Measurements from ENCODE around the gene CD59.

CD59 gene

GRCh38 chr11:33694346-33695050 lies 41.7 kb downstream of the CD59 start:
- H3K4me2 ChIP-seq (ENCODE audit: low read length), result no peak overlapping the region
- H3K79me2 ChIP-seq, result no peaks in the 10 kb centered on the region
- no peak overlapping the region for H3K4me3 ChIP-seq (ENCODE audit: low read depth, low read length)
- TF ChIP-seq, protein P1, sequence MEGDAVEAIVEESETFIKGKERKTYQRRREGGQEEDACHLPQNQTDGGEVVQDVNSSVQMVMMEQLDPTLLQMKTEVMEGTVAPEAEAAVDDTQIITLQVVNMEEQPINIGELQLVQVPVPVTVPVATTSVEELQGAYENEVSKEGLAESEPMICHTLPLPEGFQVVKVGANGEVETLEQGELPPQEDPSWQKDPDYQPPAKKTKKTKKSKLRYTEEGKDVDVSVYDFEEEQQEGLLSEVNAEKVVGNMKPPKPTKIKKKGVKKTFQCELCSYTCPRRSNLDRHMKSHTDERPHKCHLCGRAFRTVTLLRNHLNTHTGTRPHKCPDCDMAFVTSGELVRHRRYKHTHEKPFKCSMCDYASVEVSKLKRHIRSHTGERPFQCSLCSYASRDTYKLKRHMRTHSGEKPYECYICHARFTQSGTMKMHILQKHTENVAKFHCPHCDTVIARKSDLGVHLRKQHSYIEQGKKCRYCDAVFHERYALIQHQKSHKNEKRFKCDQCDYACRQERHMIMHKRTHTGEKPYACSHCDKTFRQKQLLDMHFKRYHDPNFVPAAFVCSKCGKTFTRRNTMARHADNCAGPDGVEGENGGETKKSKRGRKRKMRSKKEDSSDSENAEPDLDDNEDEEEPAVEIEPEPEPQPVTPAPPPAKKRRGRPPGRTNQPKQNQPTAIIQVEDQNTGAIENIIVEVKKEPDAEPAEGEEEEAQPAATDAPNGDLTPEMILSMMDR (IDR thresholded peaks at IDR 0.05), result no peak
- H2AFZ ChIP-seq, result peak overlapping the region; percentile 64
- H3K27ac ChIP-seq, result peak overlapping the region; percentile 85
- no peaks in the 10 kb centered on the region for H3K27me3 ChIP-seq (ENCODE audit: control insufficient read depth, insufficient read depth, low read length)
- peaks cover 28% of the 10 kb centered on the region for H3K4me1 ChIP-seq
- no peak overlapping the region for H3K9ac ChIP-seq
- no peaks in the 10 kb centered on the region for H3K9me3 ChIP-seq (ENCODE audit: control insufficient read depth, low read length)
- no peaks in the 10 kb centered on the region for H3K36me3 ChIP-seq (ENCODE audit: control insufficient read depth, insufficient read depth, low read length)

DNA sequence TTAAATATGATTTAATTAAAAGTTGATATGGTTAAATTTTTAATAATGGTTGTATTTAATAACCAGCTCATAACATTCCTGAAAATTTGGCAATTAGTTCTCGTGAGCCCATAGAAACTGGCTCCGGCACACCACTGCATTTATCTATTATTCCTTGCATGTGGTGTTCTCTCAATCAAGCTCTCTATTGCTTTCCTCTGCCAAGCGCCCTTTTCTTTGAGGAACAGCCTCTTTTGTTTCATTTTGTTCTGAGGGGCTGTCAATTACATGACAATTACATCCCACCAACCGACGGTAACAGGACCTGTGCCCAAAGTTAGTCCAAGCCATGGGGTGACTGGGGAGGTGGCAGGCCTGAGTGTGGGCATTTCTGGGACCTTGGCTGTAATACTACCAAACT lies 43.7 kb downstream of the CD59 start:
- Histone ChIP-seq H3K79me2 (no peaks in the 10 kb centered on the region), H3K9me3 (ENCODE audit: control insufficient read depth, low read length) (no peaks in the 10 kb centered on the region), H3K9ac (no peak overlapping the region), H3K4me1 (peaks cover 28% of the 10 kb centered on the region), H3K4me2 (ENCODE audit: low read length) (no peak overlapping the region), H3K27me3 (ENCODE audit: control insufficient read depth, insufficient read depth, low read length) (no peaks in the 10 kb centered on the region), H3K36me3 (ENCODE audit: control insufficient read depth, insufficient read depth, low read length) (no peaks in the 10 kb centered on the region), H2AFZ (no peak overlapping the region), H3K4me3 (ENCODE audit: low read depth, low read length) (no peak overlapping the region), H3K27ac (no peak overlapping the region)
- TF ChIP-seq, protein P1 (IDR thresholded peaks at IDR 0.05), result no peak

DNA sequence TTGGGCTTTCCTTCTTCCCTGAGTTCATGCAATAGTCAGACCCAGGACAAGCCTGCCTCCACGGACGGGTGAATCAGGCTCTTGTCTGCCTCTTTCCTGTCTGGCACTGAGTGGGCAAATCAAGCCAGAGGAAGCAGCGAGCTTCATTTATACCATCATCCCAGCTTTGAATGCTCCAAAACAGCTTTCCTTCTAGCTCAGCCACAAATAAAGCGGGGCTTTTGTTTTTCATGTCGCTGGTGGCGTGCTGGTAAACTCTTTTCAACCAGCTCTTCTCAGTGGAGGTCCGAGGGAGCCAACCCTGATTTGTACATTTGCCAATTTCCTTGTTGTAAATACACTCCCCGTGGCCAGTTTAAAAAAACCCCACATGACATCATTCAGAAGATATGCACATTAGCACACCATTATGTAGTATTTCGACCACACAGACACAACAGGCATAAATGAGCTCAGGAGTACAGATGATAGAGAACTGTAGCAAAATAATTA lies 44.2 kb downstream of the CD59 start:
- no peak overlapping the region for H3K4me2 ChIP-seq (ENCODE audit: low read length)
- H3K9me3 ChIP-seq (ENCODE audit: control insufficient read depth, low read length), result no peaks in the 10 kb centered on the region
- H3K4me1 ChIP-seq, result peaks cover 28% of the 10 kb centered on the region
- peak overlapping the region; percentile 78 for H3K27ac ChIP-seq
- H3K79me2 ChIP-seq, result no peaks in the 10 kb centered on the region
- TF ChIP-seq, protein P1 (IDR thresholded peaks at IDR 0.05), result no peak
- H3K36me3 ChIP-seq (ENCODE audit: control insufficient read depth, insufficient read depth, low read length), result no peaks in the 10 kb centered on the region
- H2AFZ ChIP-seq, result no peak overlapping the region
- no peak overlapping the region for H3K9ac ChIP-seq
- H3K27me3 ChIP-seq (ENCODE audit: control insufficient read depth, insufficient read depth, low read length), result no peaks in the 10 kb centered on the region
- no peak overlapping the region for H3K4me3 ChIP-seq (ENCODE audit: low read depth, low read length)

DNA sequence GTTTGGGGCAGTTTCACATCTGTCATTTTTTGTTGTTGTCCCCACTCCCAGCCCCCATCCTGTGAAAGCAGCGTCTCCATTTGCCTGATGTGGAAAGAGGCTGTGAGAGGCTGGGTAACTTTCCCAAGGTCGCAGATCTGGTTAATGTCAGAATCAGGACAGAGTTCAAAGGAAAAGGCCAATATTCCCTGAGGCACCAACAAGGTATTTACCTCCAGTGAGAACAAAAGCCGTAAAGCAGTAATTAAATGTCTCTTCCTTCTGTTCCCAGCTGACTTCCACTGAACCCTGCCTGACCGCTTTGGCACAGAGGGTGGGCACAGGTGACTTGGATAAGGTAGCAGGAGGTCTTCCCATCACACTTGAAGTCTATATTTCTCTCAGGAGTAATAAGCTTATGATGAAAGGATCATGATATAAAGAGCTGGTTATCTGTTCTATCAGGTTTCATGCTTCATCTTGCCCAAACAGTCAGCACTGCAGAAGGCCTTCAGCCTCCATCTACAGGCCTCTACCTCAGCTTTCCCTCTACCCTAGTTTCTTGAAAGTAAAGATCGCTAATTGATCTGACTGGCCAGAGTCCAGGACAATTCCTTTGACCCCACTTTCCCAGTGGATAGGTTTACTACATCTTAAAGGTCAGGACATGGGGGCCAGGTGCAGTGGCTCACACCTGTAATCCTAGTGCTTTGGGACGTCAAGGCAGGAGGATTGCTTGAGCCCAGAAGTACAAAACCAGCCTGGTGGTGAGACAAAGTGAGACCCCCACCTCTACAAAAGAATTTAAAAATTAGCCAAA lies 45.0 kb downstream of the CD59 start:
- Histone ChIP-seq H3K79me2 (no peaks in the 10 kb centered on the region), H3K36me3 (ENCODE audit: control insufficient read depth, insufficient read depth, low read length) (no peaks in the 10 kb centered on the region), H2AFZ (no peak overlapping the region), H3K4me3 (ENCODE audit: low read depth, low read length) (no peak overlapping the region), H3K9me3 (ENCODE audit: control insufficient read depth, low read length) (no peaks in the 10 kb centered on the region), H3K9ac (no peak overlapping the region), H3K4me1 (peaks cover 25% of the 10 kb centered on the region), H3K27ac (peak overlapping the region; percentile 78), H3K4me2 (ENCODE audit: low read length) (no peak overlapping the region), H3K27me3 (ENCODE audit: control insufficient read depth, insufficient read depth, low read length) (no peaks in the 10 kb centered on the region)
- TF ChIP-seq, protein P1 (IDR thresholded peaks at IDR 0.05), result no peak

All from parathyroid adenoma (tissue), 2 donors.